Stimulated activated CD8-positive, alpha-beta memory T cell treated with anti-CD3 and anti-CD28 coated beads, Interleukin-2, amount 100 ng/mL, for 1 hour (primary cell): ENCODE measurements around the gene CGB3.
A peak's percentile ranks its signal among the peaks of the same experiment; 100 is the strongest.
"Not testable (repeated sequence)": the region's sequence is repeated elsewhere in the genome, so short reads cannot be mapped to it uniquely, and the experiment has no call there.

Experiments used
- DNase-seq, 2 donors: peaks; one replicate each; pipeline ENCODE4 v3.0.0-alpha.2; 2020; ENCODE audit warnings: low read depth in 2 of 2

Gene CGB3

GRCh38 chr19:49042666-49043065, 18.5 kb upstream of the CGB3 start:
- DNase-seq, result not testable (repeated sequence)

- no peak for DNase-seq
Measured at GRCh38 chr19:49042177-49042576, 18.0 kb upstream of the CGB3 start.

DNA sequence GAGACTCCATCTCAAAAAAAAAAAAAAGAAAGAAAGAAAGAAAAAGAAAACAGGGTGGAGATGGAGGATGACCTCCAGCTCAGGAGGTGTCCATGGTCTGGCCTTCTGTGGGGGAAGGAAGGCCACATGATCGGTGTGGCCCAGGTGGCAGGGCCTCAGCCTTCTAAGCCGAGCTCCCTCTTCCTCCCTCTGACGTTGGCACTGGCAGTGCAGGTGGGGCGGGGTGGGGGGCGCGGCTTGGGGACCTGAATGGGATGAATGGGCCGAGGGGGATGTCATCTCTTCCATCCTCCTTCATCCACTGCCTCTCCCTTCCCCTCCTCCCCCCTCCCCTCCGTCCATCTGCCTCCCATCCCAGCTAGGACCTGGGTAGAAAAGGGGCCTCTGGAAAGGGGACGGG, 15.6 kb upstream of the CGB3 start:
- DNase-seq, result not testable (repeated sequence)

GRCh38 chr19:49038557-49039276, 14.6 kb upstream of the CGB3 start:
- DNase-seq, result not testable (repeated sequence)

DNA sequence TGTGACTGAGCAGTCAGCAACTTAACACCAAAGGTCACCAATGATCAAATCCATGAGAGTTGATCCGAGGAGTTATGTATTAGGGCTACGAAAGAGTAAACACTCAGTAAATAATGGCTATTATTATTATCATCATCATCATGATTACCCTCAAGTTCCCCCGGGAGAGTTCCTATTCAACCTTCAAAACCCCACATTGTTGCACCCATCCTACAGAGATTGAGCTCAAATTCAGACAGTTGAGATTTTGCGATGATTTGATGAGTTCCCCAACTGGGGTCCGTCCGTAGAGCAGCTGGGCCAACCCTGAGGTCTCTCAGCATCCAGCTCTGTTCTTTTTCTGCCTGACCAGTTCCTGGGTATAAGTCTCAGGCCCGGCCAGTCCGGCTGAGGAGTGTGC, 14.0 kb upstream of the CGB3 start:
- DNase-seq, result not testable (repeated sequence)

- DNase-seq, result not testable (repeated sequence)
Measured at GRCh38 chr19:49036815-49037214, 12.7 kb upstream of the CGB3 start, which contains the start of gene CGB1. Gene CGB1 (minus strand): TSS chr19:49036895. CDS start chr19:49036711, 184 bp downstream.

DNA sequence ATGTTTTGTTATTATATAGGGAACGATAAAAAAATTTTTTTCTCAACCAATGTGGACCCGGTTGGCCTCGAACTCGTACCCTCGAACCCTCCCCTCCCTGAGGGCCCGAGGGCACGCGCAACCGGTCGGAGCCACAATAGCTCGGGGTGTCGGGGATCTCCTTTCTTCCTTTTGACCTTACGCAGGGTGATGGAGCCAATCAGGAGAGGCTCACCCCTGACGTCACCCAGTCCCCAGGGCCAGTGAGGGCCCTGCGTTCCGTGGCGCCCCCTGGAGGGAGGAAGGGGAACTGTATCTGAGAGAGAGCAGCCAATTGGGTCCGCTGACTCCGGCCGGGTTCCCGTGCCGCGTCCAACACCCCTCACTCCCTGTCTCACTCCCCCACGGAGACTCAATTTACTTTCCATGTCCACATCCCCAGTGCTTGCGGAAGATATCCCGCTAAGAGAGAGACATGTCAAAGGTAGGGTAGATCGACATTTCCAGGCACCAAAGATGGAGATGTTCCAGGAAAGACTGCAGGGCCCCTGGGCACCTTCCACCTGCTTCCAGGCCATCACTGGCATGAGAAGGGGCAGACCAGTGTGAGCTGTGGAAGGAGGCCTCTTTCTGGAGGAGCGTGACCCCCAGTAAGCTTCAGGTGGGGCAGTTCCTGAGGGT, 7.6 kb upstream of the CGB3 start, which contains the start of gene CGB2:
TSS of gene CGB2 (plus strand) at position 249 of the 660 bp plus-strand sequence. CDS start at position 455, 206 bp downstream.
- not testable (repeated sequence) for DNase-seq

DNA sequence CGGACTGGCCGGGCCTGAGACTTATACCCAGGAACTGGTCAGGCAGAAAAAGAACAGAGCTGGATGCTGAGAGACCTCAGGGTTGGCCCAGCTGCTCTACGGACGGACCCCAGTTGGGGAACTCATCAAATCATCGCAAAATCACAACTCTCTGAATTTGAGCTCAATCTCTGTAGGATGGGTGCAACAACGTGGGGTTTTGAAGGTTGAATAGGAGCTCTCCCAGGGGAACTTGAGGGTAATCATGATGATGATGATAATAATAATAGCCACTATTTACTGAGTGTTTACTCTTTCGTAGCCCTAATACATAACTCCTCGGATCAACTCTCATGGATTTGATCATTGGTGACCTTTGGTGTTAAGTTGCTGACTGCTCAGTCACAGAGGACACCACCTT, 6.2 kb upstream of the CGB3 start:
- not testable (repeated sequence) for DNase-seq

DNA sequence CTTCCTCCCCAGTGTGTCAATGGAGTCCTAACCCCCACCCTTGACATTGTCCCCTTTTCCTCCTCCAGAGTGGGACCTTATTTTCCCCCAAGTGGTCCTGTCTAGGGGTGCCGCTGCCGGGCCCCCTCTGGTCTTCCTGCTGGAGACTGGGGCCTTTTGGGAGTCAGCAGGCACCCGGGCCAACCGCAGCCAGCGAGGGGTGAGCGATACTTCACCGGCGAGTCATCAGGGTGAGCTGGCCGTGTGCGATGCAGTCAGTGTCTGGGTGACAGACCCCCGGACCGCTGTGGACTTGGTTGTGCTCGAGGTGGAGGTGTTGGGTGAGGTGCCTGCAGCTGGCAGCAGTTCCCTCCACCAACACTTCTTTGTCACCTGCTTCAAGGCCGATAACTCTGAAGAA, 5.6 kb upstream of the CGB3 start:
- DNase-seq, result not testable (repeated sequence)

DNA sequence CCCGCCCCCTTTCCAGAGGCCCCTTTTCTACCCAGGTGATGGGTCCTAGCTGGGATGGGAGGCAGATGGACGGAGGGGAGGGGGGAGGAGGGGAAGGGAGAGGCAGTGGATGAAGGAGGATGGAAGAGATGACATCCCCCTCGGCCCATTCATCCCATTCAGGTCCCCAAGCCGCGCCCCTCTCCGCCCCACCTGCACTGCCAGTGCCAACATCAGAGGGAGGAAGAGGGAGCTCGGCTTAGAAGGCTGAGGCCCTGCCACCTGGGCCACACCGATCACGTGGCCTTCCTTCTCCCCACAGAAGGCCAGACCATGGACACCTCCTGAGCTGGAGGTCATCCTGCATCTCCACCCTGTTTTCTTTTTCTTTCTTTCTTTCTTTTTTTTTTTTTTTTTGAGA, 4.6 kb upstream of the CGB3 start:
- DNase-seq, result not testable (repeated sequence)

DNA sequence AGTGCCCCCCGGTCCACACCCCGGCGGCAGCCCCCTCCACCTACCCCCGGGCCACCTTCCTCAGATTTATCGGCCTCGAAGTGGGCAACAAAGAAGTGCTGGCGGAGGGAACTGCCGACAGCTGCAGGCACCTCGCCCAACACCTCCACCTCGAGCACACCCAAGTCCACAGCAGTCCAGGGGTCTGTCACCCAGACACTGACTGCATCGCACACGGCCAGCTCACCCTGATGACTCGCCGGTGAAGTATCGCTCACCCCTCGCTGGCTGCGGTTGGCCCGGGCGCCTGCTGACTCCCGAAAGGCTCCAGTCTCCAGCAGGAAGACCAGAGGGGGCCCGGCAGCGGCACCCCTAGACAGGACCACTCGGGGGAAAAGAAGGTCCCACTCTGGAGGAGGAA, 1.5 kb upstream of the CGB3 start:
- not testable (repeated sequence) for DNase-seq

GRCh38 chr19:49025088-49025487, 955 bp upstream of the CGB3 start:
- not testable (repeated sequence) for DNase-seq

DNA sequence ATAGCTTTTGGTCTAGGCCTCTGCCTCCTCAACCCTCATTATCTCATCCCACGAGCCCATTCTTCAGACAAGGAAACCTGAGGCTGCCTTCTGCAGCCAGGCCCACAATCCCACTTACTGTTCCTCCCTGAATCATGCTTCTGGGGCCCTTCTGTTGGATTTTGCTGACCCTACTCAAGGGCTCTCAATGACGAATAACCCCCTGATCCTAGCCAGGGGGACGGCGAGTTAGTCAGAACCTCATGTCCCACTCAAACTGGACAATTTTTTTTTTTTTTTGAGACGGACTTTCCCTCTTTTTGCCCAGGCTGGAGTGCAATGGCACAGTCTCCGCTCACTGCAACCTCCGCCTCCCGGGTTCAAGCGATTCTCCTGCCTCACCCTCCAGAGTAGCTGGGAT, 2.0 kb downstream of the CGB3 start:
- no peak for DNase-seq

DNA sequence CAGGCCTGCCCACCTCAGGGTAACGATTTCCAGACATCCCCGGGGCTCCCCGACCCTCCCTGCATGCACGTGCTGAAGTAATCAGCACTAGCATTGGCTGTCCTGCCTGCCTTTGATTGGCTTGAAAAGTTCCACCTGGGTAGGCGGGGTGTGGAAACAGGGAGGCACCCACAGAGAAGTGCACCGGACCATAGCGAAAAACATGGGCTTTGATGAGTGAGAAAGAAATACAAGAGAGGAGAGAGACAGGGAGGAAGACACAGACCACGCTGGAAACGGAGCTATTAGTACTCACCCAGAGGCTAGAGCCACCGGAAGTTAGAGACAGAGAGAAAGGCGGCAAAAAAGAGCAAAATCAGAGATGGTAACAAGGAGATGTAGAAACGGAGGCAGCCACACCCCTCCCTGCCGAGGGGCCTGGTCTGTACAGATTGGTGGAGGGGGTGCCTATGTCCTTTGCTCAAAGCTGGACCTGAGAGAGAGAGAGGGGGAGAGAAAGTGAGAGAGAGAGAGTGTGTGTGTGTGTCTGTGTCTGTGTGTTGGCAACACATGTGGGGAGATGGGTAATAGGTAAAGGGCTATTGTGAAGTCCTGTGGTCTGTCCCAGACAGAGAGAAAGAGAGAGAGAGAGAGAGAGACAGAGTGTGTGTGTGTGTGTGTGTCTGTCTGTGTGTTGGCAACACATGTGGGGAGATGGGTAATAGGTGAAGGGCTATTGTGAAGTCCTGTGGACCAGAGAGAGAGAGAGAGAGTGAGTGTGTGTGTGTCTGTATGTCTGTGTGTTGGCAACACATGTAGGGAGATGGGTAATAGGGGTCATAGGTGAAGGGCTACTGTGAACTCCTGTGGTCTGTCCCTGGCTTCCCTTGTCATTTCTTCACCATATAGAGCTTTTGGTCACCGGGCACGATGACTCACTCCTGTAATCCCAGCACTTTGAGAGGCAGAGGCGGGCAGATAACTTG, 2.9 kb downstream of the CGB3 start:
- DNase-seq, result no peak

DNA sequence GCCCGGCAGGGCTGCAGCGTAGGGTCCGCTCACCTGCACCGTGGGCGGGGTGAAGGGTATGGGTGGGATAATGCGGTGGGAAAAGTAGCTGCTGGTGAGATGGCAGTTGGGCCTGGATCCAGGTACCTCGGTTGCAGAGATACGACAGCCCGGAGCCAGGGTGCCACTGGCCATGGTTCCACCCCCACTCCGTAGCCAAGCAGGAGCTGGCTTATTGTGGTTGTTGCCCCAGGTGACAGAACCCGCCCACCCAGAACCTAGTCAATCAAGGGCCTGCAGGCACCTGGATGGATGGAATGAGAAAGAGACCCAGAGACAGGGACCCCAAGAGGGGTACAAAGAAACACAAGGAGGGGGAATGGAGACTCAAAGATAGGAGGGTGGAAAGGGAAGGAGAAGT, 3.8 kb downstream of the CGB3 start:
- no peak for DNase-seq

DNA sequence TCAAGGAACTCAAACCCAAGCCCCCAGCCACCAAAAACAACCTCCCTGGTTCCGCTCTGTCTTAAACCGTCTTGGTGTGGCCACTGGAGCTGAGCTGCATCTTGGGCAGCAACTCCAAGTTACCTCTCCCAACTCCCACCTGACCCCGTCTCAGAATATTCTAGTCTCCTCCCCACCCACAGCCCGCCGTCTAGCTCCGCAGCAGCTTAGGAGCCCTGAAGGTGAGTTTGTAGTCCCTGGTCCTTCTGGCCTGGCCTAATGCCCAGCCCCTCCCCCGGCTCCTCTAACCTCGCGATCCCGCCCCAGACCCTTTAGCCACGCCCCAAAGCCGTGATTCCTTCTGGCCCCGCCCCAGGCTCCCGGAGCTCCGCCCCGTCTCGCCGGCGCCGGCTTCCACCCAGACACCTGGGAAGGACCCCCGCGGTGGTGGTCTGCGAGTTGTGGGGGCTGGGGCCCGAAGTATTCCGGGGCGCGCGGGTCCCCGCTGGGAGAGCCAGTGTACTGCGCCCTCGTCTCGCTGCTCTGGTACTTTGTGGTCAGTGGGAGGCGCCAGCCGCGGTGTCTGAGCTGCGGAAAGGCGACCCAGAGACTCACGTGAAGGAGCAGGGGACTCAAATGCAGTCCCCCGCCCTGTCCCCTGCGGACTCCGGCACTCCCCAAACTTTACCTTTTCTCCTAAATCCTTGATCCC, 4.7 kb downstream of the CGB3 start:
- peak; percentile 33 to 50 for DNase-seq

DNA sequence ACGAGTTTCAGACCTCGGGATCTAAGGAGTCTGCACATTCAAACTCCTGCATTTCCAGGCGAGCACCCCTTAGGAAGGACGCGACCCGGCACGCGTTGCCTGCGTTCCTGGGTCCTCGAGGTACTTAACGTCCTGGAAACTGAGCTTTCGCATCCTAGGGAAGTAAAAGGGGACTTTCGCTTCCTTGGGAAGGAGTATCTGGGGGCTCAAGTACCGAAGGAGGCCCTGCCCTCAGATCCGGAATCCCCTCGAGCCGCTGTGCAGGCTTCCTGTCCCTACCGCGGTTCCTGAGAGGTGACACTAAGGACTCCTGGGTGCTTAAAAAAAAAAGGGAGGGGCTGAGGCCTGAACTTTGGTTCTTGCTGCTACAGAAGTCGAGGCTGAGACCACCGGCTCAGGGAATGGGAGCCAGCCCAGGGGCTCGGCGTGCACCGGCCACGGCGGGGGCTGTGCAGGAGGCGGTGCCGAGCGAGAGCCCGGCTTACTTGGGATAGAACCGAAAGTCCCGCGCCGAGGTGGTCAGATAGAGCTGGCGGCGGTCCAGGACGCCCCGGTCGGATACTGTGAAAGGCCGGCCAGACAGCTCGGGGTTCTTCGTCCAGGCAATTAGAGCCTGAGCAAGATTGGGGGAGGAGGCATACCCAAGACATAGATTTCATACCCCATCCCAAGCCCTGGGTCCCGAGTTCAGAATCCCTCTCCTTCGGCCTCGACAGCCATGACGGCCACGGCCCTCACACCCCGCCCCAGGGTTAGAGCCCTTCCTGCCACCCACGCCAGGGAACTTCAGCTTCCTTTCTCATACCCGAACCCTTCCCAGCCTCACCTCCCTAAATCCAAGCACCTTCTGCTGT, 5.5 kb downstream of the CGB3 start:
- not testable (repeated sequence) for DNase-seq

DNA sequence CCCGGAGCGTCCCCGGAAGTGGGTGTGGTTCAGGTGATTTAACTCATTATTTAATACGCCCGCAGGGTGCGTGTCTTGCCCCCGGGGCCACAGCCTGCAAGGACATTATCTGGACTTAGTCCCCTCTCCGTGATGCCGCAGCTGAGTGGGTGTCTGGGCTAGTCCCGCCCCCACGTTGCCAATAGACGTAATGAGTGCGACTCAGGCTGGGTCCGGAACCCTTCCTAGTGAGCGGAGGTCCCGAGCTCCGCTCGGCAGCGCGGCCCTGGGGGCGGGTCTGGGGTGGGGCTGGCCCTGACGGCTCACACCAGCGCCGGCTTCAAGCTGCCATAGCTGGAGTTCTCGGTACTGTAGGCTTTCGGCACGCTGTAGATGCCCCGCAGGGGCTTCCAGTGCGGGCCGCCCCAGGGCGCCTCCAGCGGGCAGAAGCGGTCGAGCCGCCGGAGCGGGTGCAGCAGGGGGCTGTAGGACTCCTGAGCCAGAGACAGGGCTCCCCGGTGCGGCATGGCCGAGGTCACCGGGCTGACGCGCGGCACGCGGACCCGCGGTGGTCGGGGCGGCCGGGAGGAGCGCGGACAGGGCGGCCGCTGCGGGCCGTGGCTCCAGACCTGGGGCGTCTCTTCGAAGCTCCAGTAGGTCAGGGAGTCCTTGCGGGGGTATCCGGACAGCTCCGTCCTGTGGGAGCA, 6.3 kb downstream of the CGB3 start:
- DNase-seq, result peak; percentile 20 to 51

GRCh38 chr19:49017041-49017665, 7.0 kb downstream of the CGB3 start, which contains the start of gene LHB:
Gene LHB (minus strand): TSS chr19:49017091. CDS start chr19:49017081, 10 bp downstream.
- no peak for DNase-seq
